Raji (cell line): ENCODE measurements around the gene CLEC20A.

Source experiments
- POLR2A ChIP-seq: IDR thresholded peaks from 2 replicates; pipeline ENCODE4 v1.6.1; 2011; ENCODE audit warnings: low read depth, low read length, control low read depth; ENCODE audit not compliant: insufficient read depth

Gene CLEC20A

GRCh38 chr1:178472531-178472930 lies 24.2 kb downstream of the CLEC20A start:
- TF ChIP-seq POLR2A: no peak

- TF ChIP-seq POLR2A: no peak
Observed at GRCh38 chr1:178470411-178470960, 26.3 kb downstream of the CLEC20A start.

GRCh38 chr1:178467837-178468236 lies 28.9 kb downstream of the CLEC20A start:
- TF ChIP-seq POLR2A: no peak

- no peak for TF ChIP-seq POLR2A
Observed at GRCh38 chr1:178465011-178465410, 31.8 kb downstream of the CLEC20A start.

- no peak for TF ChIP-seq POLR2A
Observed at GRCh38 chr1:178464566-178464965, 32.2 kb downstream of the CLEC20A start.

- no peak for TF ChIP-seq POLR2A
Observed at GRCh38 chr1:178464141-178464540, 32.6 kb downstream of the CLEC20A start.

GRCh38 chr1:178461701-178462100 lies 35.1 kb downstream of the CLEC20A start:
- no peak for TF ChIP-seq POLR2A

- no peak for TF ChIP-seq POLR2A
Observed at GRCh38 chr1:178461104-178461503, 35.7 kb downstream of the CLEC20A start.

- no peak for TF ChIP-seq POLR2A
Observed at GRCh38 chr1:178458203-178458602, 38.6 kb downstream of the CLEC20A start.

GRCh38 chr1:178457651-178458050 lies 39.1 kb downstream of the CLEC20A start:
- no peak for TF ChIP-seq POLR2A

- TF ChIP-seq POLR2A: no peak
Observed at GRCh38 chr1:178456472-178456871, 40.3 kb downstream of the CLEC20A start.

GRCh38 chr1:178452013-178452412 lies 44.8 kb downstream of the CLEC20A start:
- no peak for TF ChIP-seq POLR2A

GRCh38 chr1:178451529-178451928 lies 45.2 kb downstream of the CLEC20A start:
- no peak for TF ChIP-seq POLR2A

GRCh38 chr1:178450871-178451270 lies 45.9 kb downstream of the CLEC20A start:
- TF ChIP-seq POLR2A: no peak

GRCh38 chr1:178442925-178443324 lies 53.8 kb downstream of the CLEC20A start:
- TF ChIP-seq POLR2A: no peak

GRCh38 chr1:178438432-178438831 lies 58.3 kb downstream of the CLEC20A start:
- no peak for TF ChIP-seq POLR2A

- TF ChIP-seq POLR2A: no peak
Observed at GRCh38 chr1:178436899-178437298, 59.9 kb downstream of the CLEC20A start.
